ENCODE measurements around the gene KLK7. TPM values are rescaled to one million over a fixed set of nuclear protein-coding genes. Genes with fewer than 3 reads are reported as not detected.
"Not testable (repeated sequence)": the region's sequence is repeated elsewhere in the genome, so short reads cannot be mapped to it uniquely, and the experiment has no call there.

The KLK7 gene
- total and polyA plus RNA-seq, 2 donors (not counting 3 experiments of a cell fraction or from before 2014, with no cell fraction given): not detected

GRCh38 chr19:50984416-50984815, 699 bp upstream of the KLK7 start:
- POLR2A ChIA-PET; H4K20me1 ChIP-seq (replicated peaks; ENCODE audit: control insufficient read depth, extremely low read depth, insufficient read depth, low read length); intact Hi-C loops (cut with micrococcal nuclease); CTCF ChIA-PET; H3K9me3 ChIP-seq (replicated peaks; ENCODE audit: control insufficient read depth, insufficient read depth, low read length); H3K9me1 ChIP-seq (replicated peaks; ENCODE audit: control insufficient read depth, extremely low read depth, insufficient read depth, low read length); H3K36me3 ChIP-seq (ENCODE audit: control insufficient read depth in 2 of 2, extremely low read depth in 1 of 2, insufficient read depth in 2 of 2, low read length in 2 of 2); FAIRE-seq; BruUV-seq (replicated peaks); H3K9ac ChIP-seq (replicated peaks; ENCODE audit: extremely low read depth, insufficient read depth, low read length); H3K4me2 ChIP-seq (ENCODE audit: insufficient read depth, low read length); H3K79me2 ChIP-seq (ENCODE audit: control insufficient read depth, insufficient read depth, low read length); DNase-seq (ENCODE audit: low read depth, low spot score); H2AFZ ChIP-seq (ENCODE audit: low read depth, low read length); H3K27me3 ChIP-seq (ENCODE audit: control insufficient read depth in 2 of 2, insufficient read depth in 2 of 2, low read length in 2 of 2); H3K4me3 ChIP-seq (replicated peaks in 1 of 3; ENCODE audit: insufficient read depth in 1 of 3, low read depth in 1 of 3, low read length in 3 of 3); H3K27ac ChIP-seq (ENCODE audit: insufficient read depth, low read depth, low read length); dilution Hi-C loops (cut with MboI; ENCODE audit: extremely low pct_ligation_motif_present, low sequenced_read_pairs); H3K4me1 ChIP-seq (ENCODE audit: control insufficient read depth, extremely low read depth, insufficient read depth, low read length): not testable (repeated sequence)

GRCh38 chr19:50982186-50982585, 1.5 kb downstream of the KLK7 start:
- no peaks in the 10 kb centered on the region for H3K79me2 ChIP-seq (ENCODE audit: control insufficient read depth, insufficient read depth, low read length)
- H4K20me1 ChIP-seq (replicated peaks; ENCODE audit: control insufficient read depth, extremely low read depth, insufficient read depth, low read length): no peaks in the 10 kb centered on the region
- H3K4me3 ChIP-seq (replicated peaks in 1 of 3; ENCODE audit: insufficient read depth in 1 of 3, low read depth in 1 of 3, low read length in 3 of 3): no peak overlapping the region
- CTCF ChIA-PET: no interaction called here
- H2AFZ ChIP-seq (ENCODE audit: low read depth, low read length): no peak overlapping the region
- no TSS peak for BruUV-seq (replicated peaks)
- FAIRE-seq (no peak), DNase-seq (ENCODE audit: low read depth, low spot score) (no peak)
- H3K4me1 ChIP-seq (ENCODE audit: control insufficient read depth, extremely low read depth, insufficient read depth, low read length): no peaks in the 10 kb centered on the region
- intact Hi-C loops (cut with micrococcal nuclease) (no loop called here), dilution Hi-C loops (cut with MboI; ENCODE audit: extremely low pct_ligation_motif_present, low sequenced_read_pairs) (no loop called here)
- no peak overlapping the region for H3K9ac ChIP-seq (replicated peaks; ENCODE audit: extremely low read depth, insufficient read depth, low read length)
- H3K9me1 ChIP-seq (replicated peaks; ENCODE audit: control insufficient read depth, extremely low read depth, insufficient read depth, low read length): no peaks in the 10 kb centered on the region
- no peaks in the 10 kb centered on the region for H3K27me3 ChIP-seq (ENCODE audit: control insufficient read depth in 2 of 2, insufficient read depth in 2 of 2, low read length in 2 of 2)
- TF ChIP-seq GATA2 (IDR thresholded peaks at IDR 0.05; ENCODE audit: insufficient read depth, insufficient read length, low read depth, low read length) (no peak), POLR2AphosphoS5 (IDR thresholded peaks at IDR 0.05; ENCODE audit: insufficient read depth, low read depth, low read length) (no peak)
- H3K9me3 ChIP-seq (replicated peaks; ENCODE audit: control insufficient read depth, insufficient read depth, low read length): no peaks in the 10 kb centered on the region
- no peak overlapping the region for H3K4me2 ChIP-seq (ENCODE audit: insufficient read depth, low read length)
- no peak overlapping the region for H3K27ac ChIP-seq (ENCODE audit: insufficient read depth, low read depth, low read length)
- POLR2A ChIA-PET: no interaction called here
- H3K36me3 ChIP-seq (ENCODE audit: control insufficient read depth in 2 of 2, extremely low read depth in 1 of 2, insufficient read depth in 2 of 2, low read length in 2 of 2): no peaks in the 10 kb centered on the region

Measured in endothelial cell of umbilical vein (primary cell).